Activated CD4-positive, alpha-beta T cell treated with anti-CD3 and anti-CD28 coated beads for 24 hours (primary cell): ENCODE measurements around the gene HOXC11.

Source experiments
- DNase-seq, 2 donors: peaks; one replicate each; pipeline ENCODE4 v3.0.0-alpha.2; 2020; ENCODE audit warnings: low read depth in 2 of 2

Gene HOXC11

DNA sequence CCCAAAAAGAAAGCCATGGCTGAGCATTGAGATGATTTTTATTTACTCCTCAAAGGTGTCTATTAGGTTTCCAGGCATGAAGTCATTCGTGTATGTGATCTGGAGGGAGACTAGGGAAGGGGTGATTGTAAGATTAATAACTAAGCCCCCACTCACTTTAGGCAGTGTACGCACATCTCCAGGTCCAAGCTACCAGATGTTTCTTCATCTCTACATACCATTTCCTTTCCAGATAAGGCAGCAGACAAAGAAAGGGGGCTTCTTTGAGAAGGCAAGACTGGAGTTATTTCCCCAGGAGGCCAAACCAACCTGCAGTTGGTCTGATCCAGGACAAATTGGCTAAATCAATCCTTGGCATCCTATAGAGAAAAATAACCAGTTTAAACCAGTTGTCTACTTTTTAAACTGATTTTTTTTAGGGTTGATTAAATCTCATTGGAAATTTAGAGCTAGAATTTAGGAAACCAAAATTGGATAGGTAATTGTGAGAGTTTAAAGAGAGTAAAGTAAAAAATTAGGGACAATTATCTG is 30.4 kb upstream of the HOXC11 start:
- no peak for DNase-seq

DNA sequence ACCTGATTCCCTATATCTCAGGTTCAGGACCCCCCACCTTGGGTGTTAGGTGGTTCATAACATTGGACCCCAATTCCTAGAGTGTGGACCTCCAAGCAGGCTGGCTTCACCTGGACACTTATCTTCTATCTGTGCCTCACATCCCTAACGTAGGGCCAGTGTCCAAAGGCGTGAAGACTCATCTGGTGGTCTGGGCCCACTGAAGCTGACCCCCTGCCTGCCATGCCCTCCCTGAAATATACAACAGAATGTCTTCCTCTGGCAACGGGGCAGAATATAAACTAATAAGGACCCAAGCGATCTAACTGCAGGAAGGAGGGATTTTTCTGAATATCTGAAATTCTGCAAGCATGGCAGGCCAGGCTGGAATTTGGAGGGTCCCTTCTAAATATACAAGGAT is 28.7 kb upstream of the HOXC11 start:
- no peak for DNase-seq

GRCh38 chr12:53944907-53945847 is 27.7 kb upstream of the HOXC11 start:
- no peak for DNase-seq

GRCh38 chr12:53947743-53948142 is 25.2 kb upstream of the HOXC11 start:
- no peak for DNase-seq

DNA sequence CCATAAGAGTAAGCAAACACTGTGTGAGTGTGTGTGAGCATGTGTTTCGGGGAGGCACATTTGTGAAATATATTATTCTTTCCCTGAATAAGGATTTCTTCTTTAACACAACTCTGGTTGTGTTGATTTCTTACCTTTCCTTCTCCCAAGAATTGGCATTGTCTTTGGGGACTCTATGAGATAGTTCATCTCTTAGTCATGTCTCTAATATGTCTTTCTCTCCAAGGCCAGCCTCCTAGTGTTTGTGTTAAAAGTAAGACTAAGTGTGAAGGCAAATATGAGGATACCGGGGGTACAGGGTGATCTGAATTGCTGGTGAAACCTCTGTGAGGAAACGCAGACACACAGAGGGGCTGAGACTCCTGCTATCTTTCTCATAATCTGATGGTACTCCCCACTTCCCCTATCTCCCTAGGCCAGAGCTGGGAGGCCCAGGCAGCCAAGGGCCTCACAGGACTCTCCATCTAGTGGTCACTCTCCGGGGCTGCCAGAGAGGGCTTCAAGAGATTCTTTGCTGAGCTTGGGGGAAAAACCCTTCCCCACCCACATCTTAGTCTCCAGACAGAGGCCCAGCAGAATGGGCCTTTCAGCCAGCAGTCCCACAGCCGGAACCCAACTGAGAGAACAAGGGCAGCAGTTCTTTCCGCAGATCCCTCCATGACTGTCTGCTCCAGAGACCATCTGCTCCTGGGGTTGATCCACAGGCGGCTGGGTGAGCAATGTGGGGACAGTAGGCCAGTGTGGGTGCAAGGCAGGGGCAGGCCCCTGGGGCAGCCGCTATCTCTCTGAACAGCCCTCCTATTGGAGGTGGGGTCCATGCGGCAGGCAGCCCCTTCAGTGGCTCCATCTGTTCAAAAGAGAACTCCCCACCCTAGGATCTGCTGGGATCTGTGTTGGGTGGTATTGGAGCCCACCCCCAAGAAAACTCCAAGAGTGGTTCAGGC is 24.0 kb upstream of the HOXC11 start:
- no peak for DNase-seq

DNA sequence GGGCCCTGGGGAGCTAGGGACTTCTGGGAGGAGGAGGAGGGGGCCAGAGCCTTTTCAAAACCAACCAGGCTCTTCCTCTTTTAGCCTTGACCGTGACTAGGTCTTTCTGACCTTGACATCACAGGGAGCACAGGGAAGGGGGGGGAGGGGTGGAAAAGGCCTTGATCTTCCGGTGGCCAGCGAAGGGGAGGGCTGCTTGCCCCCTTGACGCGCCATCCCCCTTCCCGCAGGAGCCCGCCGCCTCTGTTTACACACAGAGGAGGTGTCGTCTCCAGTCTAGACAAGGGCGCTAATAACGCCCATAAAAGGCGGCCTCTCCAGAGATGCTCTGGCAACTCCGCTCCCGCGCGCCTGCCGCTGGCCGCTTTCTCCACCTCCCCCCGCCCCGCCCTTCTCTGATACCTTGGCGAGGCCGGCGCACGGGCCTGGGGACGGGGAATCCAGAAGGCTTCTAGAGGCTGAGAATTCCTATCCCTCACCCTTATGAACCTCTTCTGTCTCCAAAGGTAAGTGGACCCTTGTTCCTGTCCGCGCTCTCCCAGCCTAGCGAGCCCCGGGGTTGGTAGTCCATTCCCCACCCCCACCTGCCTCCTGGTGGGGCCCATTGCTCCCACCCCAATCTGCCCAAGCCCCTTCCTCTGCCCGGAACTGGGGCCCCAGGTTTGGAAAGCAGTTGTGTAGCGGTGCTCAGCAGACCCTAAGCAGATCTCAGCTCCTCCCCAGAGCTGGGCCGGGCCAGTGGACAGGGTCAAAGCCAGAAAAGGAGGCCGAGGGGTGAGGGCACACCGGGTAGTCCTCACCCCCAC is 23.1 kb upstream of the HOXC11 start:
- DNase-seq: no peak

DNA sequence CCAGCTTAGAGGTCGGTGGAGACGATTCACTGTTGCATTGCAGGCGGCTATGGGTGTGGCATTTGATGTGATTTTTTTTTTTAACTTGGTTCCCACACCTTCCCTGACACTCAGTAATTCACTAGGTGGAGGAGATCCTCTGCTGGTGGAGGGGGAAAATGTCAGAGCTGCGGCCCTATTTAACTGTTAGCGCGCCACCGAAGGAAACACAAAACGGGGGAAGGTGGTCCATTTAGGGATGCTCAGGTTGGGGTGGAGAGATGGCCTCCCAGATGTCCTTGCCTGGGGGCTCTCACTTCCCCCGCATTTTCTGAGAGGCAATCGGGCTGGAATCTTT is 22.5 kb upstream of the HOXC11 start:
- no peak for DNase-seq

DNA sequence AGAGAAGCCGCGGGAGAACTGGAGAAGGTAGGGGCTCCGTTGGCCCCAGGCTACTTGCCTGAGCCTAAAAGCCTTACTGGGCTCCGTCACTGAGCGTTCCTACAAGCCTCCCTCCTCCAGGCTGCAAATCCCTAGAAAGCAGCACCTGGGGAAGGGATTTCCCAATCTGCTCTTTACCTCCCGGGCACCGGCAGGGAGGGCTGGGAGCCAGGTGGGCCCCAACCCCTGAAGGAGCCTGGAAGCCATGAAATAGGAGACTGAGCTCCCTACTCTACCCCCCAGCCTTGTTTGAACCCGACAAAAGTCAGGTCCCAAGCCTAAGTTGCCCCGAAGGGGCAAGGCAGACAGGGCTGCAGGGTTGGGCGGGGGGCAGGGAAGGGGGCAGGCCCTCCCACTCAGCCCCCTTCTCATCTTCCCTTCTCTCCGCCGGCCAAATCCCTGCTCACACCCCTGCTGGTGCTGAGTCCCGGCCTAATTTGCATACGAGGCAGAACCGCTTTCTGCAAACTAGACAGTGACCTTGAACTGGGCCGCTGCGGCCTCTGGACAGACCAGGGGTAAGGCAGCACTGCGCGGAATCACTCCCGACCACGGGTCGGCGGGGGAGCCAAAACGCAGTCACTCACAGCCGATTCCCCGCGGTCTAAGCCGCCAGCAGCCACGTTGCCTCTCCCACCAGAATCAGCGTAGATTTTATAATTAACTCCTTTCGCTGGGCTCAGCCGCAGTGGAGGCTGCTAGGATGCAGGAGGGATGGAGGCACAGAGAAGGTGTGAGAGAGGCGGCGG is 21.9 kb upstream of the HOXC11 start:
- no peak for DNase-seq

DNA sequence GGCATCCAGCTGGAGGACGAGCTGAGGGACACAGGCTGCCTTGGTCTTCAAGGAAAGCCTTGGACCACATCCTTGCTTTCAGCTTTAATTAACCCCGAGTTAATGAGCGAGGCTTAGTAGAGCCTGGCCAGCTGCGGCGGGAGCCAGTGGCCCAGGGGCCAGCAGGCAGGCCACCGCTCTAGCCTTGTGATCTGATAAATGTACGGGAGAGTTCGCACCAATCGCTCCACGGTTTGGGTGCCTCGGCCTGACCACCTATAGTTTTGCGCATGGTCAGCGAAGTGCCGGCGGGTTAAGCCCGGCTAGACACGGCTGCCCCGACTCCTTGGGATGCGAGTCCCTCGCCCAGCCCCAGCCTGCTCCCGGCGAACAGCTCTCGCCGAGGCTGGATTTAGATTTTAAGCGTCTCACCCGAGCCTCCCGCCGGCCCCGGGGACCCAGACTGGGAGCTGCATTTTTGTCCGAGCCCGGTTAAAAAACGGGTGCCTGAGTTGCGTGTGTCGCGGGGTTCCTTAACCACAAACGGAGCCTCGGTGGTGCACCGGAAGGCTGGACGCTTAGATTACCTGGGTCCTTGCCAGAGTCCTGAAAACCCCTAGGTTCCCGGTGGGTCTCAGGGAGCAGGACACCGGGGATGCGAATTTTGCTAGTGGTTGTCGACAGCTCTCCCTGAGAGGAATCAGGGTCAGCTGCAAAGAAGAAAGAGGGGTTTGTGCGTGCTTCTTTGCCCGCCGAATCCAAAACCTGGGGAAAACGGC is 21.2 kb upstream of the HOXC11 start:
- DNase-seq: no peak

- DNase-seq: no peak
These were observed 20.6 kb upstream of the HOXC11 start for GRCh38 chr12:53952335-53952694.

DNA sequence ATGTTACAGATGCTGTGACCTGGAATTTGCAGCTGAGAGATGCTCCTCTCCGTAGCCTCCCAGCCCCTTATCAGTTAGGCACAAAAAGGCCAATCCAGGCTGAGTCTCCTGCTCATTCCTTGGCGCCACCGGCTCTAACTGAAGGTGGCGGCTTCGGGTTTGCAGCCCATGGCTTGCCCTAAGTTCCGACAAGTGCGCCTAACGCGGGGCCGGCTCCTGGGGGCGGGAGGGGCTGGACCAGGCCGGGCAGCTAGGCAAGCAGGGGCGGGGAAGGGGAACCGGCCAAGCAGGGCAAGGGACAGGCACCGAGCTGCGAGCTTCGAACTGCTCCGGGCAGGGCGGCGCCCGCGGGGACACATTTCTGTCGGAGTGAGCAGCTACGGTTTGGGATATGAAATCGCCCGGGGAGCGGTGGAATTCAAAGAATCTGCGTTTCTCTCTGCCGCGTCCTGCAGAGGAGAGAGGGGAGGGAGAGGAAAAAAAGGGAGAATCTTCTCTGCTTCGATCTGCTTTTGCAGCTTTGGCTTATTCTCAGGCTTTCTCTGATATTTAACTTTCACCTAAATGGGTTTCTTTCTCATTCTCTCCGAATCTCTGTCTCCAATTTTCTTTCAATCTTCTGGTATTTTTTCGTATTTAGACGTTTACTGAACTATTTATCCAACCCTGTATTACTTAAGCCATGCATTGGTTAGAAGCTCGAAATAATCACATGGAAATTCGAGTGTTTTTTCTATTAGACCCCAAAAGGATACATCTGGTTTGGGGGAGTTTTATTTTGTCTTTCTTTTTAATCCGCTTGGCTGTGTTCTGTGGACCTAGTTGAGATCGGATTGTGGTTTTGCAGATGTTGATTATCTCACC is 19.8 kb upstream of the HOXC11 start:
- DNase-seq: no peak

DNA sequence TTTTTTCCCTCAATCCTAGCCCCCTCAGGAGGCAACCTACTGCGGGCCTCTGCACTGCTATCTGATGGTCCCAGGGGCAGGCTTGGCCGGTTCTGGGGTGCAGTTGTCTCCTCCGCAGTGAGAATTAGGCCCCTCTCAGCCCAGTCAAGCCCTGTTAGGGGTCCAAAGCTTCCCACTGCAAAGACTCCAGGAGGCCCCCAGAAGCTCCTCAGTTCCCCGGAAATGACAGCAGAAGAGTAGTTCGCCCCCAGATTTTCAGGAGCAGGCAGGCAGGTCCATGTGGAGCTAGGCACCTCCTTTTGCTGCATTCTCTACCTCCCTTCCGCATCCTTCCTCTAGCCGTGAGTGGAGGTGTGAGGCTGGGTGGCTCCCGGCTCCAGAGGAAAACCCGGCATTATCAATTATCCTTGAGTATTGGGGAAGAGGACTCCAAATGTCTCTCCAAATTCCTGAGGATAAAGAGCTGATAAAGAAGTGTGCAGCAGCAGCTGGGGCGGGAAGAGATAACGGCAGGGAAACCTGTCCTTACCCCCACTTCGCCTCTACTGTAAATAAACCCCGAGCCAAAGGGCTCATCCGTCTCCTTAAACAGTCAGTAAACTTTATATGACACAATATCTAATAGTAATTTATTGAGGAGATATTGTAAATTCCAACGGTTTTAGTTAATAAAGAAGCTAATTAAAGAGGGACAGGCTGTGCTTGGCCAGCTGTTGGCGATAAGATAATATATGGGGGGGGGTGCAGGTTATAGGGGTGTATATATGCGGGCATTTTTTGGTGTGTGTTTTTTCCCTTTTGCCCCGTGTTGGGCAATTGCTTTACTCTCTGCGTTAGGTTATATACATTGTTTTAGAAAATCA is 18.9 kb upstream of the HOXC11 start:
- DNase-seq: no peak

DNA sequence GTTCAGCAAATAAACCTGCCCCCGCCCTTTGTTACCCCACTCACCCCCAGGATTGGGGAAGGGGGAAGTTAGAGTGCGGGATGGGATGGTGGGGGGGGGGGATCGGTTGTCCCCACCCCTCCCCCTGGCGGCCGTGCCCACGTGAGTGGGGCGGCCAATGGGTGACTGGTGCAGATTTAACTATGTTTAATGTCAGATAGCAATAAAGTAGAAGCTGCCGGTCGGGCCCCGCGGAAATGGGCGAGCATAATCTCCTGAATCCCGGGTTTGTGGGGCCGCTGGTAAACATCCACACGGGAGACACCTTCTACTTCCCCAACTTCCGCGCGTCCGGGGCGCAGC is 18.3 kb upstream of the HOXC11 start, which contains the start of gene HOXC12:
Gene HOXC12 (plus strand): TSS at position 210 of the 342 bp plus-strand sequence. CDS start 27 bp downstream, at position 237.
- DNase-seq: no peak

DNA sequence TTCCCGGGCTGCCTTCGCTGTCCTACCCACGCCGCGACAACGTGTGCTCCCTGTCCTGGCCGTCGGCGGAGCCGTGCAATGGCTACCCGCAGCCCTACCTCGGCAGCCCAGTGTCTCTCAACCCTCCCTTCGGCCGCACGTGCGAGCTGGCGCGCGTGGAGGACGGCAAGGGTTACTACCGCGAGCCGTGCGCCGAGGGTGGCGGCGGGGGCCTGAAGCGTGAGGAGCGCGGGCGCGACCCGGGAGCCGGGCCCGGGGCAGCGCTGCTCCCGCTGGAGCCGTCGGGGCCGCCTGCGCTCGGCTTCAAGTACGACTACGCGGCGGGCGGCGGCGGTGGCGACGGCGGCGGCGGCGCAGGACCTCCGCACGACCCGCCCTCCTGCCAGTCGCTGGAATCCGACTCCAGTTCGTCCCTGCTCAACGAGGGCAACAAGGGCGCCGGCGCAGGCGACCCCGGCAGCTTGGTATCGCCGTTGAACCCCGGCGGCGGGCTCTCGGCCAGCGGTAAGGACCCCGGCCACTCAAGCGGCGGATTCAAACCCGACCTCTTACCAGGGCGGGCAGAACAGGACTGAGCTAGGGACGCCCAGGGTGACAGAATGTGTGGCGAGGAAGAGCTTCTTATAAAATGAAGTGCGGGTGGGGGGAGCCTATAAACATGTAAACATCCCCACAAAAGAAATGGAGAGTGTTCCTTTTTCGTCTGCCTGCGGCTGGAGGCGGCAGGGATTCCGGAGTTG is 17.7 kb upstream of the HOXC11 start:
- no peak for DNase-seq

GRCh38 chr12:53955776-53956250 is 17.1 kb upstream of the HOXC11 start:
- no peak for DNase-seq

DNA sequence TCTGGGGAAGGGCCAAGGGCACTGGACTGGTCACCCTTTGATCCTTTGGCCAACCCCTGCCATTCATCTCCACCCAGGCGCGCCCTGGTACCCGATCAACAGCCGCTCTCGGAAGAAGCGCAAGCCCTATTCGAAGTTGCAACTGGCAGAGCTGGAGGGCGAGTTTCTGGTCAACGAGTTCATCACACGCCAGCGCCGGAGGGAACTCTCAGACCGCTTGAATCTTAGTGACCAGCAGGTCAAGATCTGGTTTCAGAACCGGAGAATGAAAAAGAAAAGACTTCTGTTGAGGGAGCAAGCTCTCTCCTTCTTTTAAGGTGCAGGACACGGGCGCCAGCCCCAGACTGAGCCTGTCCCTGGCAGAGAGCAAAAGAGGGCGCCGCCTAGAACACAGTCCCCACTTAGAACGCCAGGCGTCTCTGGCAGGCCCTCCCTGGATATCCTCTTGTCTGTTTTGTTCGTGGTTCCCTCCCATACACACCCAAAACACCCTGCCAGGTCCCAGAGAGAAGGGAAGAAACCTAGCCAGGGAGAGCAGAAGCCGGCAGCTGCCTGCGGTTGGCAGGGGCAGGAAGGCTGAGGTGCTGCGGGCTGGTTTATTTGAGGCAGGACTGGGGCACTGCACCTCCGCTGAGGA is 16.6 kb upstream of the HOXC11 start:
- no peak for DNase-seq
